DMS153 treated with DMSO at 0.1 percent for 48 hours (cell line): ENCODE measurements around the gene MSI2.
"Not testable (repeated sequence)": the region's sequence is repeated elsewhere in the genome, so short reads cannot be mapped to it uniquely, and the experiment has no call there.

Experiments
- DNase-seq: peaks from one replicate; lab custom pipeline; 2025; ENCODE audit not compliant: unreplicated experiment; lab: John Stamatoyannopoulos, UW

Gene MSI2

GRCh38 chr17:57603546-57603945 lies 347.2 kb downstream of the MSI2 start:
- DNase-seq: no peak

- no peak for DNase-seq
Measured at GRCh38 chr17:57603978-57604377, 347.7 kb downstream of the MSI2 start.

DNA sequence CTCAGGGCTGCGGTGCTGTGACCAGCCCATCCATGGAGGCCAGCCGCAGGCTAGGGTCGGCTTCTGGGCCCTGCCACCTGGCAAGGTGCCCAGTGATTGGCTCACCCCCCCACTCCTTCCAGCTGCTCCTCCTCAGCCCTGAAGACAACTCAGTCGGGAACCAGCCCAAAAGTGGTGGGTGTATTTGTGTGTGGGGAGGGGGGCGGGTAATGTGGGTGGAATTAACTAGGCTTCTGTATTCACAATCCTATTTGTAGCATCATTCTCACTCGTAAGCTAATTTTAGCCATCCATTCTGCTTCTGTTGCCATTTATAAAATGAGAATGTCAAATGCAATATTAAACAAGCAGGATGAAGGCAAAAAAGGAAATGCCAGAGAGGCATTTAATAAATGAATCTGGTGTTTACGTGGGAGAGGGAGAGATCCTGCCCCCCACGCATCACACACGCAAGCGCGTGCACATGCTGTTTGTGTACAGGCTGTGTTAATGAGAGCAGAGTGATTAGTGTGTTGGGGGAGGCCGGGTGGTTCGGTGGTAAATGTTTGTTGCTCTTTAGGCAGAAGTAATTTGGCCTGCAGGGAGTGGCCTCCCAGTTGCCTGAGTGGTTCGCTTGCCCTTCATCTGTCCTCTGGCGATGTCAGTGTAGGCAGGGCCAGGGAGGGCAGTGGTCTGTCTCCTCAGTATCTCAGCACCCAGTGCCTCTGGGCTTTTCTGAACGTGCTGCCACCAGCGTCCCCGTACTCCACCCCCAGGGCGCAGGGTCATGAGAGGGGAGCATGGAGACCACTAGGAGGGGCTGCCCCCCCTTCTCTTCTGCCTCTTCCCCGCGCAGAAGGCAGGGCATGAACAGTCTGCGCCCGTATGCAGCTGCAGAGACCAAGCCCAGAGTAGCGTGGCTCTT lies 348.7 kb downstream of the MSI2 start:
- peak; percentile 57 for DNase-seq

DNA sequence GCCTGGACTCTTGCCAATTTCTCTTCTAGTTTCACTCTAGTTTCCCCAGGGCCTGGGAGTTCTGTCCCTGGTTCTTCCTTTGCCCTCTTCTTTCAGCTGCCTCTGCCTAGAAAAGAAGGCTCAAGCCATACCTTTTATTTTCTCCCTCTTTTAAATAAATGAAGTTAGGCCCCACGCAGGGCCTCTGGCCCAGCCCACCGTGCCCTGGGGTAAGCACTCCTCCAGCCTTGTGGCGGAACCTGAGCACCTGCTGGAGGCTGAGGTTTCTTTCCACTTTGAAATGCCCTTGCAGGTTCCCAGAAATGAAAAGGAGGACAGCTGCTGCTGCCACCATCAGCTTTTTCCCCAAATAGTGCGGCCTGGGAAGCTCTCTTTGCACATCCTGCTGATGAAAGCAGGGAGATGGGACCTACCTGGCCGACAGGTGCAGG lies 349.4 kb downstream of the MSI2 start:
- peak; percentile 75 for DNase-seq

GRCh38 chr17:57606111-57606875 lies 350.0 kb downstream of the MSI2 start:
- DNase-seq: no peak

DNA sequence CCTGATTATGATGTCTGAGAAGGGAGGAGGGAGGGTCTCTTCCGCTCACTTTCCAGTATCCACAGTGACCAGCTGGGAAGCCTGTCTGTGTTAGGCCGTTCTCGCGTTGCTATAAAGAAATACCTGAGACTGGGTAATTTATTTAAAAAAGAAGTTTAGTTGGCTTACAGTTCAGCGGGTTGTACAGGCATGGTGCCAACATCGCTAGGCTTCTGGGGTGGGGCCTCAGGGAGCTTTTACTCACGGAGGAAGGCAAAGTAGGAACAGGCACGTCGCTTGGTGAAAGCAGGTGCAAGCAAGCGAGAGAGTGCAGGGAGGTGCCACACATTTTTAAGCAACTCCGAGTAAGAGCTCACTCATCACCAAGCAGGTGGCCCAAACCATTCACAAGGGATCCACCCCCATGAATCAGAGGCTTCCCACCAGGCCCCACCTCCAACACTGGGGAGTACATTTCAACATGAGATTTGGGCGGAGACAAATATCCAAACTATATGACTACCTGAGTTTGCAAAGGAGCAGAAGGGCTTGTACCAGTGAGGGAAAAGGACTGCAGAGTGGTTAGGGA lies 351.3 kb downstream of the MSI2 start:
- DNase-seq: no peak

GRCh38 chr17:57608369-57609124 lies 352.2 kb downstream of the MSI2 start:
- no peak for DNase-seq

- no peak for DNase-seq
Measured at GRCh38 chr17:57609125-57609877, 353.0 kb downstream of the MSI2 start.

- no peak for DNase-seq
Measured at GRCh38 chr17:57609878-57610270, 353.6 kb downstream of the MSI2 start.

GRCh38 chr17:57612202-57613071 lies 356.1 kb downstream of the MSI2 start:
- peak; percentile 68 for DNase-seq

DNA sequence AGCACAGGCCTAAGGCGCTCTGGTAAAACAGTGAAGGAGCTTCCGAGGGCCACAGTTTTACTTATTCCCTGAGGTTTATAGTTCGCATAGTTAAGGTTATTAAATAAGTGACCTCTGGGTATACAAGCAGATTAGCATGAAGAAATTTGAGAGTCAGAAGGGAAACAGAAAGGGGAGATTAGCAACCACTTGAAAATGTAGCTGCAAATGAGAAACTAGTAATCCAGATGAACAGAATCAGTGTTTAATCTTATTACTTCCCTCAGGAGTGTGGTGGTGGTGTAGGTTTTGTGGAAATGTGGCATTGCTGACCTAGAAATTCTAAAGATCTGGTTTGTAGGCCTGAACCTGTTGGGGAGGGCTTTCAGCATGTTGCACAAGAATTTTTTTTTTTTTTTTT lies 358.4 kb downstream of the MSI2 start:
- no peak for DNase-seq

GRCh38 chr17:57615836-57616757 lies 359.8 kb downstream of the MSI2 start:
- no peak for DNase-seq

DNA sequence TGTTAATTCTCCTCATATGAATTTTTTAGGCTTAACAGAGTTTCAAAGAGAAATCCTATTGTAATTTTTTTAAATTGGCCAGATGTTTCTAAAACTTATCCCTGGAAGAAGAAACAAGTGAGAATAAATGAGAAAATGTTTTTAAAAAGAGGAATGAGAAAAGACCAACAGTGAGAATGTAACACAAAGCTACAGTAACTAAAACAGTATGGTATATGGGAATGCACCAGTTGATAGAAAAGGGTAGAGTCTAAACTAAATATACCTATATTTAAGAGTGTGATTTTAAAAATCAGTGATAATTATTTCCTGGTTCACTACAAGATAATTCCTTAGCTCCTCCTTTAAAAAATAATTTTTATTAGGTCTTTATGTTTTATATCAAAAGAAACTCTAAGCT lies 360.9 kb downstream of the MSI2 start:
- no peak for DNase-seq

DNA sequence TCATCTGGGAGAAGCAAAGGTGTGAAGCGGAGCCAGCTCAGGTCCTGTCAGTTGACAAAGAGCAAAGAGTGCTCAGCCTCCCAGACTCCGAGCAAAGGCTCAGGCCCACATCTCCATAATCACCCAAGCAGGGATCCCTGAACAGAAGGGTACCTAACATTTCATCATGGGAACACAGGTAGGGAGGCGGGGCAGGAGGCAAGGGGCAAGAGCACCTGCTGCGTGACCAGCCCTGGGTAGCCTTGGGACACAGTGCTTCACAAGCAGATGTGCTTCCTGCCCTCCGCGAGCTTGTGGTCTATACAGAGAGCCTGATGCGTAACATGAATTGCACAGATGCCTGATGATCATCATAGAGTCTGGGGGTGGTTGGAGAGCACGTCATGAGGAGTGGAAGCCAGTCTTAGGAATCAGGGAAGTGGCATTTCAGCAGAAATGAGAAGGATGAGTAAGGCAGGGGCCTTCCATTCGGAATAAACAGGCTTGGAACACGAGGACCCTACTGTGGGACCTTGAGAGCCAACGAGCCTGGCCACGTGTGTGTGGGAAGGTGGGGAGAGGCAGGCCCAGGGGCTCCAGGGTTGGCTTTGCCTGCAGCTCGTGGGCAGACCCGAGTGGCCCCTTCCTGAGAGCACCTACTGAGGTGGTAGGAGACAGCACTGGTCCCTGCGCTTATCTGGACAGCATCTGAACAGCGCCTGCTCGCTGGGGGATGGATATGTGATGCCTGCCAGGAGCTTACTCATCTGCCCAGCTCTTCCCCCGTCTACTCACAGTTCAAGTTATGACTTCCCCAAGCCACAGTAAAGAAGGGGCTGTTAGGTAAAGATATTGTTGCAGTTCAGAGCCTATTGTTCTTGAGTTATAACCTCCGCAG lies 363.0 kb downstream of the MSI2 start:
- DNase-seq: no peak

DNA sequence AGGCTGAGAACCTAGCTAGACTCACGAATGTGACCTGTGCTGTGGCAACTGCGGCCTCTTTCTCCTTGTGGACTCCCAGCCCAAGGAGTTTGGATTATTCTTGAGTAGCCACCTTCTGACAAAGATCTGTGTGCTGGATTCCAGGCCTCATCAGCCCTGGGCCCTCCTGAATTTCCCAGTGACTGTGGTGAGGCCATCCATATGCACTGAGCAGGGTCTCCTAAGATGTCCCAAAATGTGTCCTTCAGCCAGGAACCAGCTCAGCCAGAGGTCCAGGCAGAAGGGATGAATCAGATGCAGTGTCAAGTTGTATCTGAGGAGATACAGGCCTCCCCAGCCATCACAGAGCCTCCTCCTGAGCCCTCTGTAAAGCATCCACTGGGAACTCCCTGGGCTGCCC lies 364.3 kb downstream of the MSI2 start:
- DNase-seq: no peak

- DNase-seq: not testable (repeated sequence)
Measured at GRCh38 chr17:57621791-57622190, 365.5 kb downstream of the MSI2 start.

- no peak for DNase-seq
Measured at GRCh38 chr17:57622306-57622682, 366.0 kb downstream of the MSI2 start.
